ENCODE data around the gene NAV2.

- no peak for TF ChIP-seq POLR2A (IDR thresholded peaks at IDR 0.05)
- no peak for TF ChIP-seq CTCF (IDR thresholded peaks at IDR 0.05 in 8 of 11, conservative IDR thresholded peaks at IDR 0.05 in 3 of 11)
- no peak for TF ChIP-seq POLR2AphosphoS5 (IDR thresholded peaks at IDR 0.05)
These were observed 301.4 kb downstream of the NAV2 start for GRCh38 chr11:20014067-20014402.
